ENCODE measurements around the gene SLC2A13. TPM values are rescaled to one million over a fixed set of nuclear protein-coding genes. Genes with fewer than 3 reads are reported as not detected.
"Not testable (repeated sequence)": the region's sequence is repeated elsewhere in the genome, so short reads cannot be mapped to it uniquely, and the experiment has no call there.

Gene SLC2A13
- total and polyA plus RNA-seq, 9 donors, result 2.6 to 6.4 (median 3.6) TPM

DNA sequence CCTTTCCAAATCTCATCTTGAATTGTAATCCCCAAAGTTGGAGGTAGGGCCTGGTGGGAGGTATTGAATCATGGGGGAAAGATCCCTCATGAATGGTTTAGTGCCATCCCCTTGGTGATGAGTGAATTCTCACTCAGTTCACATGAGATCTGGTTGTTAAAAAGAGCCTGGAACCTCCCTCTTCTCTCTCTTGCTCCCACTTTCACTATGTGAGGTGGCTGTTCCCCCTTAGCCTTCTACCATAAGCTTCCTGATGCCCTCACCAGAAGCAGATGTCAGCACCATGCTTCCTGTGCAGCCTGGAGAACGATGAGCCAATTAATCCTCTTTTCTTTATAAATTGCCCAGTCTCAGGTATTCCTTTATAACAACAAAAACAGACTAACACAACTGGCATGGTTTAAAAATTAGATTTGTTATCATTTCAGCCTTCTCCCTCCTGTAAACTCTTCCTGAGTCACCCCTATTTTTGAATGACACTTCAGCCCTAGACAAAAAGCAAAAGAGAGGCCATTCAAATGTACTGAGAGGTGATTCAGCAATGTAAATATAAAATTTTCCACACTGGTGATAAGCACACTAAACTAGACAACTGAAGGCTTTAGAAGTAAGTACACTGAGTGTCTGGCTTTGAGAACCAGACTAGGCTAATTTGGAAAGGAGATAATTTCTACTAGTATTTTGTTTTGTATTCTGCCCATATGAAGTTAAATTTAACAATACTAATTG is 274.1 kb downstream of the SLC2A13 start:
- WGBS (ENCODE audit: insufficient coverage), result no CpG with 5 or more reads among the region's 1 CpG
- no peak overlapping the region for H3K27ac ChIP-seq (ENCODE audit: low read length)
- H3K4me1 ChIP-seq (ENCODE audit: control insufficient read depth, insufficient read depth, low read length), result no peaks in the 10 kb centered on the region
- no peaks in the 10 kb centered on the region for H3K9me3 ChIP-seq (replicated peaks; ENCODE audit: control insufficient read depth, low read depth, low read length)
- H3K36me3 ChIP-seq (ENCODE audit: control insufficient read depth, insufficient read depth, low read length), result no peaks in the 10 kb centered on the region
- DNase-seq, result no peak
- no peaks in the 10 kb centered on the region for H3K27me3 ChIP-seq (ENCODE audit: control insufficient read depth, insufficient read depth, low read length)
- H3K4me3 ChIP-seq (ENCODE audit: low read length), result no peak overlapping the region

DNA sequence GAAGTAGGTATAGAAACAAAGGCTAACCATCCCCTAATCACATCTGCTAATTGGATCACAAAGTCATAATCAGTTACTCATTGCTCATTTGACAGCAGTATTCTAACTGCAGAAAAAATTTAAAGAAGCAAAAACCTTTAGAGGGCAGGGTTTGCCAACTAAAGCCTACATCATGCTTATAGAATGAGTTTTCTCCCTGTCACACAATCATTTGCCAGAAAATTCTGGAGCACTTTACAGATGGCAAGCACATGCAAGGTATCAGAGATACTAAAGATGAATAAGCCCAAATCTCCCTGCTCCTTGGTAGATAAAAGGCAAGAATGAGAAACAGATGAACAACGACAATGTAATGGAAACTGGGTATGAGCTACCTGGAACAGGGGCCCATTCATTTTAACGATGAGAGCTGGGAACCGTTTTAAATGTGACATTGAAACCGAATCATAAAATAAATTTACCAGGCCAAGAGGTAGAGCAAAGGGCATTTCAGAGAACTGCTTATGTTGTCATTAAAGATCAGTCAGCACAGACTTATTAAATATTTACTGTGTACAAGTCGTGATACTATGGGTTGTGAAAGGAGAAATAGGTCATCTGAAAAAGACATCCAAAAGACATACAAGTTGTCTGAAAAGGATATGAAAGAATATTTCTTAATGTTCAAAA is 274.9 kb downstream of the SLC2A13 start:
- Histone ChIP-seq H3K9me3 (replicated peaks; ENCODE audit: control insufficient read depth, low read depth, low read length) (no peaks in the 10 kb centered on the region), H3K36me3 (ENCODE audit: control insufficient read depth, insufficient read depth, low read length) (no peaks in the 10 kb centered on the region), H3K27ac (ENCODE audit: low read length) (no peak overlapping the region), H3K4me1 (ENCODE audit: control insufficient read depth, insufficient read depth, low read length) (no peaks in the 10 kb centered on the region), H3K27me3 (ENCODE audit: control insufficient read depth, insufficient read depth, low read length) (no peaks in the 10 kb centered on the region), H3K4me3 (ENCODE audit: low read length) (no peak overlapping the region)
- peak; percentile 57 for DNase-seq
- WGBS (ENCODE audit: insufficient coverage), result 29% methylated on average over 1 of the region's 5 CpGs

GRCh38 chr12:39830171-39830570 is 275.7 kb downstream of the SLC2A13 start:
- H3K27ac ChIP-seq (ENCODE audit: low read length), result no peak overlapping the region
- 83% methylated on average over 1 of the region's 4 CpGs for WGBS (ENCODE audit: insufficient coverage)
- peak; percentile 78 for DNase-seq
- H3K4me3 ChIP-seq (ENCODE audit: low read length), result no peak overlapping the region
- H3K36me3 ChIP-seq (ENCODE audit: control insufficient read depth, insufficient read depth, low read length), result no peaks in the 10 kb centered on the region
- H3K4me1 ChIP-seq (ENCODE audit: control insufficient read depth, insufficient read depth, low read length), result no peaks in the 10 kb centered on the region
- no peaks in the 10 kb centered on the region for H3K27me3 ChIP-seq (ENCODE audit: control insufficient read depth, insufficient read depth, low read length)
- no peaks in the 10 kb centered on the region for H3K9me3 ChIP-seq (replicated peaks; ENCODE audit: control insufficient read depth, low read depth, low read length)

DNA sequence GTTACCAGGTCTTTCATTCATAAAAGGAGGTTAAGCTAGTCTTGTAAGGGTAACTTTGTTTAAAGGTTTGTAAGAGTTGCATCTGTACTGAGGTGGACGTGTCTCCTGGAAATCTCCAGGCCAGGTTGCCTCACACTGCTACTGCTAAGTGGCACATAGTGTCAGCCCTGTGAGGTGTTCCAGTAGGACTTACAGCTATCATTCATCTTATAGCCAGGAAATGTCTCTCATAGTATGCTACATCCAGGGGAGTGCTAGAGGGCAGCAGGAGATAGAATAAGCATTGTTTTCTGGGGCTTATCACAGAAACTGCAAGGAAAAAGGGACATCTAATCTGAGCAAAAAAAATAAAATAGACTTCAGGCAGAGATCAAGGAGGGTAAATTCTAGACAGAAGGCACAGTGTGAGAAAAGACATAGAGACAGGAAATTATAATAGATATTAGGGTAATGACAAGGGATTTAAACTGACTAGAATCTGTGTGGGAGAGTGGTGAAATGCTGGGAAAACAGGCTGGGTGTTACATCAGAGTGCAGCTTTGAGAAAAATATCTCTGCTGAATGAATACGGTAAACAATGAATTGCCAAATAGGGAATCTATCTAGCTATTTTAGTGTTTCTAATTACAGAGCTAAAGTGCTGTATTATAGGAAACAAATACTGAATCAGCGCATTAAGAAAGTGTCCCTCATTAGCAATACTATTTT is 281.2 kb downstream of the SLC2A13 start:
- WGBS (ENCODE audit: insufficient coverage), result no CpG with 5 or more reads among the region's 3 CpGs
- Histone ChIP-seq H3K27ac (ENCODE audit: low read length) (no peak overlapping the region), H3K4me3 (ENCODE audit: low read length) (no peak overlapping the region), H3K4me1 (ENCODE audit: control insufficient read depth, insufficient read depth, low read length) (no peaks in the 10 kb centered on the region), H3K9me3 (replicated peaks; ENCODE audit: control insufficient read depth, low read depth, low read length) (no peaks in the 10 kb centered on the region), H3K27me3 (ENCODE audit: control insufficient read depth, insufficient read depth, low read length) (no peaks in the 10 kb centered on the region), H3K36me3 (ENCODE audit: control insufficient read depth, insufficient read depth, low read length) (no peaks in the 10 kb centered on the region)
- DNase-seq, result no peak

GRCh38 chr12:39816671-39817185 is 289.2 kb downstream of the SLC2A13 start:
- H3K4me1 ChIP-seq (ENCODE audit: control insufficient read depth, insufficient read depth, low read length), result no peaks in the 10 kb centered on the region
- no peaks in the 10 kb centered on the region for H3K27me3 ChIP-seq (ENCODE audit: control insufficient read depth, insufficient read depth, low read length)
- no peak overlapping the region for H3K4me3 ChIP-seq (ENCODE audit: low read length)
- H3K36me3 ChIP-seq (ENCODE audit: control insufficient read depth, insufficient read depth, low read length), result no peaks in the 10 kb centered on the region
- no peak overlapping the region for H3K27ac ChIP-seq (ENCODE audit: low read length)
- no peaks in the 10 kb centered on the region for H3K9me3 ChIP-seq (replicated peaks; ENCODE audit: control insufficient read depth, low read depth, low read length)
- DNase-seq, result no peak

DNA sequence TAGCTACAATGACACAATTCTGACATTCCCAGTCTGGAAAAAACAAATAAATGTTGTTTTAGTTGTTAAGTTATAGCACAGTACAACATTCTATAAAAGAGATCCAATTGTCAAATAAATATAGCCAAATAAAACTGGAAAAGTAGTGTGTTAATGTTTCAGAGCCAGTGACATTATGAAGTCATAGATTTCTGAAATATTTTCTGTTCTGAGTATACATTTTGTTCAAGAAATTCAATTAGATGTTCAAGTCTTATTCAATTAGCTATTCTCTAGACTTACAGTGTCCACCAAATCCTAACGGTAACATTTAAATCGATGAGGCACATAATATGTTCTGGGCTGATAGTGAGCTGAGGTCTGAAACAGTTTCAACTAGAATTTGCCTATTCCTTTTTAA is 290.1 kb downstream of the SLC2A13 start:
- H3K4me3 ChIP-seq (ENCODE audit: low read length), result no peak overlapping the region
- no peaks in the 10 kb centered on the region for H3K27me3 ChIP-seq (ENCODE audit: control insufficient read depth, insufficient read depth, low read length)
- peak overlapping the region; percentile 48 for H3K27ac ChIP-seq (ENCODE audit: low read length)
- WGBS (ENCODE audit: insufficient coverage), result no CpG with 5 or more reads among the region's 2 CpGs
- H3K4me1 ChIP-seq (ENCODE audit: control insufficient read depth, insufficient read depth, low read length), result no peaks in the 10 kb centered on the region
- no peaks in the 10 kb centered on the region for H3K9me3 ChIP-seq (replicated peaks; ENCODE audit: control insufficient read depth, low read depth, low read length)
- no peaks in the 10 kb centered on the region for H3K36me3 ChIP-seq (ENCODE audit: control insufficient read depth, insufficient read depth, low read length)
- DNase-seq, result peak; percentile 53

DNA sequence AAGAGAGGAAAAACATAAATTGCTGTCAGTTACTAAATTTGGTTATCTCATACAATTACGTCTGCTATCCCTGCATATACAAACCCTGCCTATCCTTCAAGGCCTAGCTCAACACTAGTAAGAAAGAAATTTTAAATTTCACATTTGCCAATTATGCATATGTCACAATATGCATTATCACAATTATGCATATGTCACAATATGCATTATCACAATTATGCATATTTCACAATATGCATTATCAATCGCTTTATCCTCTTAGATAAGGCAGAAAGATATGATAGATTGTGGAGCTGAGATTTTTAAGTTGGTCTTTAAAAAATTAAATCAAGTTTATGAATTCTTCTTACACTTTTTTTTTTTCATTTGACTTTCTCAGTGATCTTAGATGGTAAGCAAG is 291.3 kb downstream of the SLC2A13 start:
- Histone ChIP-seq H3K27me3 (ENCODE audit: control insufficient read depth, insufficient read depth, low read length) (no peaks in the 10 kb centered on the region), H3K27ac (ENCODE audit: low read length) (no peak overlapping the region), H3K36me3 (ENCODE audit: control insufficient read depth, insufficient read depth, low read length) (no peaks in the 10 kb centered on the region), H3K9me3 (replicated peaks; ENCODE audit: control insufficient read depth, low read depth, low read length) (no peaks in the 10 kb centered on the region), H3K4me1 (ENCODE audit: control insufficient read depth, insufficient read depth, low read length) (no peaks in the 10 kb centered on the region), H3K4me3 (ENCODE audit: low read length) (no peak overlapping the region)
- no CpG with 5 or more reads among the region's 2 CpGs for WGBS (ENCODE audit: insufficient coverage)
- no peak for DNase-seq

DNA sequence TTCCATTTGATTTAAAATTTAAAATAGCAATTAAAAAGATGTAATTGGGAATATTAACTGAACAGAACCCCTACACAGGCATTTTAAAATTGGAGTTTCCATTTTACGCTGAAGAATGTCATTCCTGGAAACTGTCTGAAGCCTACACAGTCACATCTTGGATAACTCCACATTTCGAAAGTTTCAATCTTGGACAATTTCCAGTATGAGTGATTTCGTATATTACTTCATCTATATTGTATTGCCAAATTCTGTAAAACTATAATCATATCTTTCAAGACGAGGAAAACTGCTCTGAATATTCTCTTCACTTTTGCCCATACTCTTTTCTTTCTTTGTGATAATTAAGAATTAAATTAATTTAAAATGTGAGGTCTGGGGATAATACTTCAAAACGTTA is 292.1 kb downstream of the SLC2A13 start:
- Histone ChIP-seq H3K4me3 (ENCODE audit: low read length) (no peak overlapping the region), H3K27me3 (ENCODE audit: control insufficient read depth, insufficient read depth, low read length) (no peaks in the 10 kb centered on the region), H3K27ac (ENCODE audit: low read length) (peak overlapping the region; percentile 45), H3K36me3 (ENCODE audit: control insufficient read depth, insufficient read depth, low read length) (no peaks in the 10 kb centered on the region), H3K9me3 (replicated peaks; ENCODE audit: control insufficient read depth, low read depth, low read length) (no peaks in the 10 kb centered on the region), H3K4me1 (ENCODE audit: control insufficient read depth, insufficient read depth, low read length) (no peaks in the 10 kb centered on the region)
- peak; percentile 91 for DNase-seq
- WGBS (ENCODE audit: insufficient coverage), result no CpG with 5 or more reads among the region's 5 CpGs

- not testable (repeated sequence) for H3K27me3 ChIP-seq (ENCODE audit: control insufficient read depth, insufficient read depth, low read length); H3K4me1 ChIP-seq (ENCODE audit: control insufficient read depth, insufficient read depth, low read length); DNase-seq; H3K36me3 ChIP-seq (ENCODE audit: control insufficient read depth, insufficient read depth, low read length); H3K9me3 ChIP-seq (replicated peaks; ENCODE audit: control insufficient read depth, low read depth, low read length); H3K4me3 ChIP-seq (ENCODE audit: low read length); H3K27ac ChIP-seq (ENCODE audit: low read length)
- 100% methylated on average over 1 of the region's 10 CpGs for WGBS (ENCODE audit: insufficient coverage)
These were observed 293.4 kb downstream of the SLC2A13 start for GRCh38 chr12:39812456-39812855.

GRCh38 chr12:39807043-39807442 is 298.8 kb downstream of the SLC2A13 start:
- H3K27me3 ChIP-seq (ENCODE audit: control insufficient read depth, insufficient read depth, low read length), result no peaks in the 10 kb centered on the region
- no peak for DNase-seq
- H3K36me3 ChIP-seq (ENCODE audit: control insufficient read depth, insufficient read depth, low read length), result no peaks in the 10 kb centered on the region
- H3K9me3 ChIP-seq (replicated peaks; ENCODE audit: control insufficient read depth, low read depth, low read length), result no peaks in the 10 kb centered on the region
- no peaks in the 10 kb centered on the region for H3K4me1 ChIP-seq (ENCODE audit: control insufficient read depth, insufficient read depth, low read length)
- H3K4me3 ChIP-seq (ENCODE audit: low read length), result no peak overlapping the region
- no peak overlapping the region for H3K27ac ChIP-seq (ENCODE audit: low read length)
- WGBS (ENCODE audit: insufficient coverage), result 85% methylated on average over 4 of the region's 5 CpGs
